Endothelial cell of umbilical vein (primary cell): Measurements from ENCODE around the gene ST6GALNAC2.

Source experiments
- EZH2 ChIP-seq: IDR thresholded peaks from 2 replicates; pipeline ENCODE4 v1.6.1; 2012; ENCODE audit warnings: borderline replicate concordance, low read depth, mild to moderate bottlenecking, moderate library complexity, low read length, inconsistent platforms; ENCODE audit not compliant: severe bottlenecking
- TF ChIP-seq, protein P1 (sequence below), 2 donors: IDR thresholded peaks; 1 replicate in 1 of 2; 2 replicates in 1 of 2; pipeline ENCODE4 v1.5.1; 2011; ENCODE audit warnings: low read length in 2 of 2, mild to moderate bottlenecking in 2 of 2, moderate library complexity in 2 of 2, control low read depth in 1 of 2, inconsistent platforms in 1 of 2, low read depth in 1 of 2; ENCODE audit not compliant: insufficient read depth in 1 of 2; ENCODE audit errors: extremely low read depth in 1 of 2

DNA sequence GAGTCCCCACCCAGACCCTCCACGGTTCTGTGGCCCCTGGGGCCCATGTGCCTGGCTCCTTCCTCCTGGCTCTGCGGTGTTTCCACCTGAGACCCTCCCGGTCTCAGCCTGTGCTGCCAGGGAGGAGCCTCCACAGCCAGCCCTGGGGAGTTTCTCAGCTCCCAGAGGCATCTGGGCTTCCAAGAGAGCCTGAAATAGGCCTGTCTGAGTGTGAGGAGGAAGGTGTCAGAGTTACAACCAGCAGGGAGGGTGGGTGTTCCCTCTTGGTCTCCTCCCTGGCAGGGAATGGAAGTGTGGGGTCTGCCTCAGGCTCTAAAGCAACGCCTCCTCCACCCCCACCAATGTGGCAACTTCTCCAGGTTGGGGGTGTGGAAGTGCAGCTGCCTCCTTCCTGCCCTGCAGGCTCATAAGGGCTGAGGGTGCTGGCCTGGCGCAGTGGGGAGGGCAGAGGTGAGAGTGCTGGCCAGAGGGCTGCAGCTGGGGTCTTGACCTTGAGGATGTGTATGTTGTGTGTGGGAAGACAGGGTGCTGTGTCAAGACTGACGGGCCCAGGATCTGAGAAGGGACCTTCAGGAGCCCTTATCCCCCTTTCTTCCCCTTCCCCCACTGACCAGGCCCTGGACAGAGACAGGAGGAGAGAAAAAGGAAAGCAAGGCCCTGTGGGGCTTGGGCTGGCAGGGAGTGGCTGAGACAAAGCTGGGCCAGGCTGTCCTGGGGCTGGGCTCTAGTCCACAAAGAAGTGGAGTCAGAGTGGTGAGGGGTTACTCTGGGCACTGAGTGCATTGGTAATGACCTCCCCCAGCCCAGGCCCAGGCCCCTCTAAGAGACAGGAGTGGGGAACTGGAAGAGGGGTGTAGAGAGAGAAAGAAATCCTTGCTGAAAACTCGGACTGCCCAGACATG, 50.6 kb downstream of the ST6GALNAC2 start:
- TF ChIP-seq, protein P1, sequence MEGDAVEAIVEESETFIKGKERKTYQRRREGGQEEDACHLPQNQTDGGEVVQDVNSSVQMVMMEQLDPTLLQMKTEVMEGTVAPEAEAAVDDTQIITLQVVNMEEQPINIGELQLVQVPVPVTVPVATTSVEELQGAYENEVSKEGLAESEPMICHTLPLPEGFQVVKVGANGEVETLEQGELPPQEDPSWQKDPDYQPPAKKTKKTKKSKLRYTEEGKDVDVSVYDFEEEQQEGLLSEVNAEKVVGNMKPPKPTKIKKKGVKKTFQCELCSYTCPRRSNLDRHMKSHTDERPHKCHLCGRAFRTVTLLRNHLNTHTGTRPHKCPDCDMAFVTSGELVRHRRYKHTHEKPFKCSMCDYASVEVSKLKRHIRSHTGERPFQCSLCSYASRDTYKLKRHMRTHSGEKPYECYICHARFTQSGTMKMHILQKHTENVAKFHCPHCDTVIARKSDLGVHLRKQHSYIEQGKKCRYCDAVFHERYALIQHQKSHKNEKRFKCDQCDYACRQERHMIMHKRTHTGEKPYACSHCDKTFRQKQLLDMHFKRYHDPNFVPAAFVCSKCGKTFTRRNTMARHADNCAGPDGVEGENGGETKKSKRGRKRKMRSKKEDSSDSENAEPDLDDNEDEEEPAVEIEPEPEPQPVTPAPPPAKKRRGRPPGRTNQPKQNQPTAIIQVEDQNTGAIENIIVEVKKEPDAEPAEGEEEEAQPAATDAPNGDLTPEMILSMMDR (IDR thresholded peaks at IDR 0.05; ENCODE audit: extremely low read depth in 1 of 2, insufficient read depth in 1 of 2, low read depth in 1 of 2, low read length in 2 of 2) = no peak
- TF ChIP-seq EZH2 = no peak
